Loucy (cell line): ENCODE data around the gene CCDC148.

Experiments
- EZH2phosphoT487 ChIP-seq: fragments of 200-600 bp; IDR thresholded peaks from 2 replicates; pipeline ENCODE4 v1.6.1; 2018; ENCODE audit warnings: antibody characterized with exemption, mild to moderate bottlenecking, moderate library complexity, borderline replicate concordance
- TF ChIP-seq, protein P1 (sequence below): fragments of 200-600 bp; sonication (generic); conservative IDR thresholded peaks from 2 replicates; pipeline ENCODE4 v1.5.1; 2014; ENCODE audit warnings: mild to moderate bottlenecking, antibody characterized with exemption, low read length

DNA sequence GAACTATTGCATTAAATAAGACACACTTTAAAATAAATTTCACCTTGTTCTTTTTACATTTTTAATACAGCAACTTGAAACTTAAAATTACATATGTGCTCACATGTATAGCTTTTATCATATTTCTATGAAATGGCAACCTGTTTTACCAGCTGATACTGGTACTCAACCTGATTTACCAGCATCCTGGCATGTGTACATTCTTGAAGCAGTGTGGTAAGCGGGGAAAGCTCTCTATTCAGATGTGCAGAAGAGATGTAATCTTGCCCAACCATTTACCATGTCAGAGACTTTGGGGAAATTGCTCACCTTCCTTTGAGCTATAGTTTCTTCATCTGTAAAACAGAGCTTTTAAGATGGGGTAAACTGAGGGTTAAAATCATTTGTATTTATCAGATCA lies 133.2 kb downstream of the CCDC148 start:
- TF ChIP-seq, protein P1, sequence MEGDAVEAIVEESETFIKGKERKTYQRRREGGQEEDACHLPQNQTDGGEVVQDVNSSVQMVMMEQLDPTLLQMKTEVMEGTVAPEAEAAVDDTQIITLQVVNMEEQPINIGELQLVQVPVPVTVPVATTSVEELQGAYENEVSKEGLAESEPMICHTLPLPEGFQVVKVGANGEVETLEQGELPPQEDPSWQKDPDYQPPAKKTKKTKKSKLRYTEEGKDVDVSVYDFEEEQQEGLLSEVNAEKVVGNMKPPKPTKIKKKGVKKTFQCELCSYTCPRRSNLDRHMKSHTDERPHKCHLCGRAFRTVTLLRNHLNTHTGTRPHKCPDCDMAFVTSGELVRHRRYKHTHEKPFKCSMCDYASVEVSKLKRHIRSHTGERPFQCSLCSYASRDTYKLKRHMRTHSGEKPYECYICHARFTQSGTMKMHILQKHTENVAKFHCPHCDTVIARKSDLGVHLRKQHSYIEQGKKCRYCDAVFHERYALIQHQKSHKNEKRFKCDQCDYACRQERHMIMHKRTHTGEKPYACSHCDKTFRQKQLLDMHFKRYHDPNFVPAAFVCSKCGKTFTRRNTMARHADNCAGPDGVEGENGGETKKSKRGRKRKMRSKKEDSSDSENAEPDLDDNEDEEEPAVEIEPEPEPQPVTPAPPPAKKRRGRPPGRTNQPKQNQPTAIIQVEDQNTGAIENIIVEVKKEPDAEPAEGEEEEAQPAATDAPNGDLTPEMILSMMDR: no peak
- TF ChIP-seq EZH2phosphoT487: no peak
